Measurements from ENCODE around the gene GNB3. TPM values are rescaled to one million over a fixed set of nuclear protein-coding genes. Genes with fewer than 3 reads are reported as not detected.

Gene GNB3
- total and polyA plus RNA-seq, 9 of the 15 experiments (the other 6 are each of a cell fraction or from before 2014, with no cell fraction given) = 1.4 to 5.8 (median 2.0) TPM

- Histone ChIP-seq H3K36me3 (ENCODE audit: control insufficient read depth, insufficient read depth, low read length) (no peaks in the 10 kb centered on the region), H3K27me3 (ENCODE audit: control insufficient read depth in 2 of 2, insufficient read depth in 2 of 2, low read length in 2 of 2) (no peaks in the 10 kb centered on the region), H3K9me1 (ENCODE audit: control insufficient read depth, insufficient read depth, low read length) (no peaks in the 10 kb centered on the region), H4K20me1 (replicated peaks; ENCODE audit: control insufficient read depth, insufficient read depth, low read length) (no peaks in the 10 kb centered on the region), H3K9me3 (replicated peaks; ENCODE audit: control insufficient read depth, insufficient read depth, low read depth, low read length) (no peaks in the 10 kb centered on the region), H3K27ac (ENCODE audit: extremely low read depth, low read depth, low read length) (no peak overlapping the region), H3K4me2 (ENCODE audit: insufficient read depth, low read length) (no peak overlapping the region), H3K4me3 (no peak overlapping the region), H3K4me1 (replicated peaks in 1 of 2; ENCODE audit: control insufficient read depth in 2 of 2, insufficient read depth in 2 of 2, low read length in 2 of 2) (peaks cover 0 to 11% of the 10 kb centered on the region in 2 experiments; a peak in 2 of 5 replicates), H3K79me2 (ENCODE audit: control insufficient read depth, insufficient read depth, low read length) (no peaks in the 10 kb centered on the region), H3K9ac (ENCODE audit: insufficient read depth in 1 of 2, low read depth in 2 of 2, low read length in 2 of 2) (no peak overlapping the region; a peak in 1 of 4 replicates), H2AFZ (ENCODE audit: low read depth, low read length) (peak overlapping the region; percentile 59; the same call in 1 of the 2 replicates)
- no peak for DNase-seq (ENCODE audit: extremely low read depth in 1 of 4, low spot score in 3 of 4)
- no TSS peak for BruUV-seq (replicated peaks)
- intact Hi-C loops (cut with micrococcal nuclease) = no loop called here
- FAIRE-seq = no peak
- 68% methylated on average over 8 of the region's 13 CpGs for WGBS (ENCODE audit: insufficient coverage, low coverage, missing lambda C conversion rate)
- POLR2A ChIA-PET = interaction anchor here (0.8 to 1.2 kb wide), 3 partner anchors 20 to 178 kb away, joined by 3 to 4 read pairs (median 3); partner anchors contain the start of genes C12orf57, LAG3 and RNU7-1
- TF ChIP-seq ASH1L (IDR thresholded peaks at IDR 0.05; ENCODE audit: borderline replicate concordance, low read depth, partially characterized antibody) (no peak), UBTF (IDR thresholded peaks at IDR 0.05; ENCODE audit: borderline replicate concordance in 1 of 2, low read depth in 2 of 2, low read length in 2 of 2) (no peak), HIVEP1 (CRISPR knock-in tag; IDR thresholded peaks at IDR 0.05) (no peak), POU5F1 (IDR thresholded peaks at IDR 0.05; ENCODE audit: borderline replicate concordance, low read depth, low read length, partially characterized antibody) (no peak), NEUROD1 (IDR thresholded peaks at IDR 0.05; ENCODE audit: borderline replicate concordance, low read depth, low read length, partially characterized antibody) (no peak), AFF1 (IDR thresholded peaks at IDR 0.05; ENCODE audit: low read depth in 1 of 2, partially characterized antibody in 2 of 2) (no peak), ARHGAP35 (IDR thresholded peaks at IDR 0.05; ENCODE audit: partially characterized antibody) (no peak), TRIM25 (IDR thresholded peaks at IDR 0.05; ENCODE audit: borderline replicate concordance) (no peak), ZNF121 (CRISPR knock-in tag; conservative IDR thresholded peaks at IDR 0.05) (no peak), BRF1 (IDR thresholded peaks at IDR 0.05; ENCODE audit: borderline replicate concordance, extremely low read depth, insufficient read length) (no peak), RBFOX2 (IDR thresholded peaks at IDR 0.05; ENCODE audit: low read depth, low read length) (no peak), COPS2 (conservative IDR thresholded peaks at IDR 0.05) (no peak), TBL1XR1 (IDR thresholded peaks at IDR 0.05; ENCODE audit: low read length in 2 of 2) (no peak)
- CTCF ChIA-PET (ENCODE audit: low intra/inter-chr PET ratio) = no interaction called here
- in situ Hi-C loops (cut with MboI) = no loop called here
- ATAC-seq = no peak
These were observed 48.7 kb upstream of the GNB3 start for GRCh38 chr12:6791931-6792520.

Measured in K562 (cell line).